PFSK-1 (cell line): ENCODE data around the gene TNFRSF4.

Experiments
- FOXP2 ChIP-seq: optimal IDR thresholded peaks from 2 replicates; pipeline ENCODE3; 2011; ENCODE audit warnings: borderline replicate concordance, control low read depth, inconsistent platforms; ENCODE audit not compliant: insufficient read depth; ENCODE audit errors: extremely low read length, extremely low read depth
- POLR2AphosphoS5 ChIP-seq: IDR thresholded peaks from 2 replicates; pipeline ENCODE4 v1.6.1; 2012; ENCODE audit warnings: low read depth, mild to moderate bottlenecking, control low read depth, low read length, moderate library complexity
- SIN3A ChIP-seq: IDR thresholded peaks from 2 replicates; pipeline ENCODE4 v1.6.1; 2012; ENCODE audit warnings: mild to moderate bottlenecking, low read length, moderate library complexity, borderline replicate concordance; ENCODE audit not compliant: insufficient read depth
- TAF1 ChIP-seq: IDR thresholded peaks from 2 replicates; pipeline ENCODE4 v1.6.1; 2012; ENCODE audit warnings: low read length, control low read depth, borderline replicate concordance; ENCODE audit not compliant: insufficient read depth
- TF ChIP-seq, protein P1 (sequence below), 2 experiments: IDR thresholded peaks; 2 replicates each; pipeline versions ENCODE4 v1.6.1 to v1.8.0; 2011 to 2012; ENCODE audit warnings: low read depth in 2 of 2, low read length in 2 of 2, control low read depth in 1 of 2, inconsistent platforms in 1 of 2, mild to moderate bottlenecking in 1 of 2, moderate library complexity in 1 of 2; ENCODE audit not compliant: insufficient read depth in 1 of 2

Gene TNFRSF4

DNA sequence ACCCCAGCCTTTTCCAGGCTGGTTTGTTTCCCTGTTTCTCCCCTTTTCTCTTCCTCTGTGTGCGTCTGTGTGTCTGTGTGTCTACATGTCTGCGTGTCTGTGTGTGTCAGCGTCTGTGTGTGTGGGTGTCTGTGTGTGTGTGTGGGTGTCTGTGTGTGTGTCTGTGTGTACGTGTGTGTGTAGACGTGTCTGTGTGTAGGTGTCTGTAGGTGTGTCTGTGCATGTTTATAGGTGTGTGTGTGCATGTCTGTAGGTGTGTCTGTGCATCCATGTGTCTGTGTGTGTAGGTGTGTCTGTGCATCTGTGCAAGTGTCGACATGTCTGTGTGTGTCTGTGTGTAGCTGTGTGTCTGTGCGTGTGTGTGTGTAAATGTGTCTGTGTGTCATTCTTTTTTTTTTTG is 37.0 kb downstream of the TNFRSF4 start:
- no peak for TF ChIP-seq SIN3A
- TF ChIP-seq, protein P1, sequence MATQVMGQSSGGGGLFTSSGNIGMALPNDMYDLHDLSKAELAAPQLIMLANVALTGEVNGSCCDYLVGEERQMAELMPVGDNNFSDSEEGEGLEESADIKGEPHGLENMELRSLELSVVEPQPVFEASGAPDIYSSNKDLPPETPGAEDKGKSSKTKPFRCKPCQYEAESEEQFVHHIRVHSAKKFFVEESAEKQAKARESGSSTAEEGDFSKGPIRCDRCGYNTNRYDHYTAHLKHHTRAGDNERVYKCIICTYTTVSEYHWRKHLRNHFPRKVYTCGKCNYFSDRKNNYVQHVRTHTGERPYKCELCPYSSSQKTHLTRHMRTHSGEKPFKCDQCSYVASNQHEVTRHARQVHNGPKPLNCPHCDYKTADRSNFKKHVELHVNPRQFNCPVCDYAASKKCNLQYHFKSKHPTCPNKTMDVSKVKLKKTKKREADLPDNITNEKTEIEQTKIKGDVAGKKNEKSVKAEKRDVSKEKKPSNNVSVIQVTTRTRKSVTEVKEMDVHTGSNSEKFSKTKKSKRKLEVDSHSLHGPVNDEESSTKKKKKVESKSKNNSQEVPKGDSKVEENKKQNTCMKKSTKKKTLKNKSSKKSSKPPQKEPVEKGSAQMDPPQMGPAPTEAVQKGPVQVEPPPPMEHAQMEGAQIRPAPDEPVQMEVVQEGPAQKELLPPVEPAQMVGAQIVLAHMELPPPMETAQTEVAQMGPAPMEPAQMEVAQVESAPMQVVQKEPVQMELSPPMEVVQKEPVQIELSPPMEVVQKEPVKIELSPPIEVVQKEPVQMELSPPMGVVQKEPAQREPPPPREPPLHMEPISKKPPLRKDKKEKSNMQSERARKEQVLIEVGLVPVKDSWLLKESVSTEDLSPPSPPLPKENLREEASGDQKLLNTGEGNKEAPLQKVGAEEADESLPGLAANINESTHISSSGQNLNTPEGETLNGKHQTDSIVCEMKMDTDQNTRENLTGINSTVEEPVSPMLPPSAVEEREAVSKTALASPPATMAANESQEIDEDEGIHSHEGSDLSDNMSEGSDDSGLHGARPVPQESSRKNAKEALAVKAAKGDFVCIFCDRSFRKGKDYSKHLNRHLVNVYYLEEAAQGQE (IDR thresholded peaks at IDR 0.05; ENCODE audit: insufficient read depth in 1 of 2, low read depth in 2 of 2, low read length in 2 of 2) = no peak
- TF ChIP-seq FOXP2 = no peak
- no peak for TF ChIP-seq POLR2AphosphoS5
- no peak for TF ChIP-seq TAF1

DNA sequence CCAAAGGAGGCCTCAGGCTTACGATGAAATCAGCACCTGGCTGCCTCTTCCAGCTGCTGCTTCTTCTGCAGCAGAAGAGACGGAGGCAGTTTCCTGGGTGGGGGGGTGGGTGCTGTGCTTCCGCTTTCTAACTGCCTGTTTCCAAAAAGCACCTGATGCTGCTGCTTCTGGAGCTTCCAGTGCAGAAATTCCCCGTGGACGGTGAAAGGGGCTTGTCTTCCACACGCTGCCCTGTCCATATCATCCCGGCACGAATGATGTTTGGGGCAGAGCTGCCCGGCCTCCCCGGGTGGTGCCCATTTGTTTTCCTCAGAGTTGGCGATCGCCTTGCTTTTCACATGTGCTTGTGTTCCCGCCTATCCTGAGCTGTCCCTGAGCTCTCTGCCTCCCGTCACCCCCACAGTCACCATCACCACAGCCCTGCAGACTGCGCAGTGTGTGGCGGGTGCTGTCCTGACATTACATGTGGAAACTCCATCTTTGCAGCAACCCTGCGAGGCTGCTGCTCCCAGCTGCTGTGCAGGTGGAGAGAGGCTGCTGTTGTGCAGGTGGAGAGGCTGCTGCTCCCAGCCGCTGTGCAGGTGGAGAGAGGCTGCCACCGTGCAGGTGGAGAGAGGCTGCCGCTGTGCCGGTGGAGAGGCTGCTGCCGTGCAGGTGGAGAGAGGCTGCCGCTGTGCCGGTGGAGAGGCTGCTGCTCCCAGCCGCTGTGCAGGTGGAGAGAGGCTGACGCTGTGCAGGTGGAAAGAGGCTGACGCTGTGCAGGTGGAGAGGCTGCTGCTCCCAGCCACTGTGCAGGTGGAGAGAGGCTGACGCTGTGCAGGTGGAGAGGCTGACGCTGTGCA is 38.5 kb downstream of the TNFRSF4 start:
- TF ChIP-seq SIN3A (no peak), POLR2AphosphoS5 (no peak), FOXP2 (no peak), TAF1 (no peak)
- TF ChIP-seq, protein P1 (IDR thresholded peaks at IDR 0.05; ENCODE audit: insufficient read depth in 1 of 2, low read depth in 2 of 2, low read length in 2 of 2) = no peak

DNA sequence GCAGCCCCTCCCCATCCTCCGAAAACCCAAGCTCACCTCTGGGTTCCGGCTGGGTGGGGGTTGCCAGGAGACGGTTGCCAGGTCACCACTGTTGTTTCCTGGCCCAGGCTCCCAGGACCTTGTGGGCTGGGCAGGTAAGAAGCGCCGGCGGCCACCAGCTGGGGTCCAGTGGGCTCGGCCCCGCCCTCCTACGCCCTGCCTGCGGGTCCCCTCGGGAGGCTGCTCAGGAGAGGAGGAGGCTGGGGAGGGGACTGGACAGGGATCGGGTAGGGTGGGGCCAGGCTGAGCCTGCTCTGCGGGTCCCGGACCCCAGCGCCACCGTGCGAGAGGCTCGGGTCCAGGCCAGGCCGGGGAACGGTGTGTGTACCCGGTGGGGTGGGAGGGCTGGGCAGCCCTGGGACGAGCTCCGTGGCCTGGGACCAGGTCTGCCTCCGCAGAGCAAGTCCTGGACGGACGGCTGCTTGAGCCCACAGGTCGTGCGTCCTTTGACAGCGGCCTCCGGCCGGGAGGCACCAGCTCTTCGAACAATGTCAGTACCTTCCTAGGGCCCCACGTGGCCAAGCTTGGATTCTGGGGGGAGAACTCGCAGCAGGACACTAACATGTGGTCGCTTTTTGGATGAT is 40.0 kb downstream of the TNFRSF4 start, which contains the start of gene TTLL10:
Gene TTLL10 (plus strand): TSS at position 88 of the 623 bp plus-strand sequence. CDS start 5,336 bp downstream, outside the sequence.
- TF ChIP-seq TAF1 = no peak
- TF ChIP-seq, protein P1 (IDR thresholded peaks at IDR 0.05; ENCODE audit: insufficient read depth in 1 of 2, low read depth in 2 of 2, low read length in 2 of 2) = no peak
- no peak for TF ChIP-seq FOXP2
- TF ChIP-seq POLR2AphosphoS5 = no peak
- no peak for TF ChIP-seq SIN3A

DNA sequence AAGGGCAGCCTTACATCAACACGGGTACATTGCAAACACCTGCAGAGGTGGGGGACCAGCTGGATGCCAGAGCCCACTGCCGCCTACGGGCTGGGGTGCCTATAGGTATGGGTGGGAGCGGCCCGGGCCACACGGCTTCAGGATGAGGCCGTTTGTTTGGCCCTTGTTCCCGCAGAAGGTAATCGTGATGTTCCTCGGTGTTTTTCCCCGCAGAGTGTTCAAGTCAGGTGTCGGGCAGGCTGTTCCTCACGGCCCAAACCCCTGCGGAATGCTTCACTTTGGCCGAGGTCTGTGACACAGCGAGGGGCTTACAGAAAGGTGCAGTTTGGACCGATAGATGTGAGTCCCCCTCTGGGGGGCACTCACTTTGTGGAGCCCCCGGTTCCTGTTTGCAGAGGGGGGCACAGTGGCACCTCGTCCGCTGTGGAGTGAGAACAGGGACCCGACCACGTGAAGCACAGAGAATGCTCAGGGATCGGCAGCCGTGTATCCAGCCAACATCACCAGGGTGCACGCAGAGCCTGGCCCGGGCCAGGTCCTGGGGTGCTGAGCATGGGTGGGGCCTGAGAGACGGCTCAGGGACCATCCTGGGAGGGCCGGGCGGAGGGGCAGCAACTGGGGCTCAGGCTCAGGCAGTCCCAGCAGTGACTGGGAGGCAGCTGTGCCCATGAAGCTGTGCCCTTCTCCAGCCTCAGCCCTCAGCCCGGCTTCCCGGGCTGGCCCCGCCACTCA is 40.7 kb downstream of the TNFRSF4 start:
- TF ChIP-seq TAF1 (no peak), POLR2AphosphoS5 (no peak), FOXP2 (no peak), SIN3A (no peak)
- TF ChIP-seq, protein P1 (IDR thresholded peaks at IDR 0.05; ENCODE audit: insufficient read depth in 1 of 2, low read depth in 2 of 2, low read length in 2 of 2) = no peak
